Loucy (cell line): ENCODE measurements around the gene KCNS1.

Experiments used
- H2AFZ ChIP-seq: fragments of 200-600 bp; sonication (generic); 2 replicates; pipeline ENCODE4 v1.6.0; 2016; ENCODE audit warnings: antibody characterized with exemption, mild to moderate bottlenecking, low read length, moderate library complexity
- H3F3A ChIP-seq: fragments of 200-600 bp; 2 replicates; pipeline ENCODE4 v1.6.0; 2016; ENCODE audit warnings: antibody characterized with exemption, low read depth, mild to moderate bottlenecking
- H3K27me3 ChIP-seq: fragments of 200-600 bp; sonication (generic); 2 replicates; pipeline ENCODE4 v1.6.1; 2014; ENCODE audit warnings: low read length, mild to moderate bottlenecking; ENCODE audit not compliant: insufficient read depth, poor library complexity, severe bottlenecking
- H3K36me3 ChIP-seq: fragments of 200-600 bp; sonication (generic); 2 replicates; pipeline ENCODE4 v1.6.1; 2016; ENCODE audit warnings: low read length; ENCODE audit not compliant: insufficient read depth
- H3K4me1 ChIP-seq: fragments of 200-600 bp; sonication (generic); 2 replicates; pipeline ENCODE4 v1.5.1; 2014; ENCODE audit warnings: low read length, mild to moderate bottlenecking; ENCODE audit not compliant: insufficient read depth, poor library complexity, severe bottlenecking
- H3K4me2 ChIP-seq: fragments of 200-600 bp; sonication (generic); 2 replicates; pipeline ENCODE4 v1.6.0; 2014; ENCODE audit warnings: antibody characterized with exemption, low read length, low read depth, mild to moderate bottlenecking; ENCODE audit not compliant: poor library complexity, severe bottlenecking
- H3K4me3 ChIP-seq: fragments of 200-600 bp; sonication (generic); 2 replicates; pipeline ENCODE4 v1.5.1; 2014; ENCODE audit warnings: low read length, mild to moderate bottlenecking, mixed read lengths; ENCODE audit not compliant: poor library complexity, severe bottlenecking
- H3K79me2 ChIP-seq: fragments of 200-600 bp; sonication (generic); 2 replicates; pipeline ENCODE4 v1.6.1; 2014; ENCODE audit warnings: low read length; ENCODE audit not compliant: insufficient read depth
- H3K9ac ChIP-seq: fragments of 200-600 bp; sonication (generic); 2 replicates; pipeline ENCODE4 v1.6.0; 2014; ENCODE audit warnings: mild to moderate bottlenecking, low read depth, low read length, moderate library complexity; ENCODE audit not compliant: poor library complexity, severe bottlenecking
- H3K9me2 ChIP-seq: fragments of 200-600 bp; sonication (generic); replicated peaks from 2 replicates; pipeline ENCODE4 v1.6.1; 2016; ENCODE audit warnings: low read depth, low read length, mixed read lengths
- H3K9me3 ChIP-seq: fragments of 200-600 bp; sonication (generic); 2 replicates; pipeline ENCODE4 v1.6.1; 2014; ENCODE audit warnings: mild to moderate bottlenecking, antibody characterized with exemption, low read length, low read depth; ENCODE audit not compliant: insufficient read depth
- H4K20me1 ChIP-seq: fragments of 200-600 bp; sonication (generic); 2 replicates; pipeline ENCODE4 v1.6.0; 2014; ENCODE audit warnings: antibody characterized with exemption, low read length, mild to moderate bottlenecking; ENCODE audit not compliant: insufficient read depth, poor library complexity, severe bottlenecking
- EZH2phosphoT487 ChIP-seq: fragments of 200-600 bp; IDR thresholded peaks from 2 replicates; pipeline ENCODE4 v1.6.1; 2018; ENCODE audit warnings: antibody characterized with exemption, mild to moderate bottlenecking, moderate library complexity, borderline replicate concordance
- TF ChIP-seq, protein P1 (sequence below): fragments of 200-600 bp; sonication (generic); conservative IDR thresholded peaks from 2 replicates; pipeline ENCODE4 v1.5.1; 2014; ENCODE audit warnings: mild to moderate bottlenecking, antibody characterized with exemption, low read length

Gene KCNS1

GRCh38 chr20:45092898-45093297 is 8.0 kb downstream of the KCNS1 start:
- H3K79me2 ChIP-seq: no peaks in the 10 kb centered on the region
- H2AFZ ChIP-seq: no peak overlapping the region
- no peaks in the 10 kb centered on the region for H3K27me3 ChIP-seq
- H3K9me2 ChIP-seq: no peaks in the 10 kb centered on the region
- TF ChIP-seq, protein P1, sequence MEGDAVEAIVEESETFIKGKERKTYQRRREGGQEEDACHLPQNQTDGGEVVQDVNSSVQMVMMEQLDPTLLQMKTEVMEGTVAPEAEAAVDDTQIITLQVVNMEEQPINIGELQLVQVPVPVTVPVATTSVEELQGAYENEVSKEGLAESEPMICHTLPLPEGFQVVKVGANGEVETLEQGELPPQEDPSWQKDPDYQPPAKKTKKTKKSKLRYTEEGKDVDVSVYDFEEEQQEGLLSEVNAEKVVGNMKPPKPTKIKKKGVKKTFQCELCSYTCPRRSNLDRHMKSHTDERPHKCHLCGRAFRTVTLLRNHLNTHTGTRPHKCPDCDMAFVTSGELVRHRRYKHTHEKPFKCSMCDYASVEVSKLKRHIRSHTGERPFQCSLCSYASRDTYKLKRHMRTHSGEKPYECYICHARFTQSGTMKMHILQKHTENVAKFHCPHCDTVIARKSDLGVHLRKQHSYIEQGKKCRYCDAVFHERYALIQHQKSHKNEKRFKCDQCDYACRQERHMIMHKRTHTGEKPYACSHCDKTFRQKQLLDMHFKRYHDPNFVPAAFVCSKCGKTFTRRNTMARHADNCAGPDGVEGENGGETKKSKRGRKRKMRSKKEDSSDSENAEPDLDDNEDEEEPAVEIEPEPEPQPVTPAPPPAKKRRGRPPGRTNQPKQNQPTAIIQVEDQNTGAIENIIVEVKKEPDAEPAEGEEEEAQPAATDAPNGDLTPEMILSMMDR: no peak
- no peak for TF ChIP-seq EZH2phosphoT487
- no peaks in the 10 kb centered on the region for H3F3A ChIP-seq
- H3K4me1 ChIP-seq: peaks cover 16% of the 10 kb centered on the region
- no peak overlapping the region for H3K9ac ChIP-seq
- no peaks in the 10 kb centered on the region for H4K20me1 ChIP-seq
- no peaks in the 10 kb centered on the region for H3K36me3 ChIP-seq
- no peak overlapping the region for H3K4me3 ChIP-seq
- no peak overlapping the region for H3K4me2 ChIP-seq
- no peaks in the 10 kb centered on the region for H3K9me3 ChIP-seq

DNA sequence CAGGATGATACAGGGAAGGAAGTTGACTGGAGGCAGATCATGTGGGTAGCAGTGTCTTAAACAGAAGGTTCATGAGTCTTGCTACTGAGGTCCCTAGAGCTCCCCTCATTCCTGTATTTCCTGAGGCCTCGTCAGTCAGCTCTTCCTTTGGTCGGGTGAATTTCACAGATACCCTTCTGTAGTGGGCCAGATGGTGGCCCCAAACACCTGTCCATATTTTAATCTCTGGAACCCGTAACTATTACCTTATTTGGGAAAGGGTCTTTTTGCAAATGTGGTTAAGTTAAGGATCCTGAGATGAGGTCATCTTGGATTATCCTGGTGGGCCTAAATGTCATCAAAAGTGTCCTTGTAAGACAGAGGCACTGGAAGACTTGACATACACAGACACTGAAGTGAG is 9.6 kb downstream of the KCNS1 start:
- no peaks in the 10 kb centered on the region for H4K20me1 ChIP-seq
- H3K79me2 ChIP-seq: no peaks in the 10 kb centered on the region
- H3K27me3 ChIP-seq: no peaks in the 10 kb centered on the region
- no peak overlapping the region for H3K4me3 ChIP-seq
- H3K9ac ChIP-seq: no peak overlapping the region
- H3K9me3 ChIP-seq: no peaks in the 10 kb centered on the region
- H3K36me3 ChIP-seq: no peaks in the 10 kb centered on the region
- H3K4me1 ChIP-seq: peaks cover 25% of the 10 kb centered on the region
- no peak overlapping the region for H2AFZ ChIP-seq
- no peak for TF ChIP-seq EZH2phosphoT487
- TF ChIP-seq, protein P1: no peak
- no peak overlapping the region for H3K4me2 ChIP-seq
- no peaks in the 10 kb centered on the region for H3F3A ChIP-seq
- no peaks in the 10 kb centered on the region for H3K9me2 ChIP-seq

GRCh38 chr20:45090481-45090880 is 10.4 kb downstream of the KCNS1 start:
- Histone ChIP-seq H3K27me3 (no peaks in the 10 kb centered on the region), H3K9me3 (no peaks in the 10 kb centered on the region), H3F3A (no peaks in the 10 kb centered on the region), H3K36me3 (no peaks in the 10 kb centered on the region), H3K4me2 (no peak overlapping the region), H3K4me3 (no peak overlapping the region), H3K4me1 (peaks cover 29% of the 10 kb centered on the region), H3K9me2 (no peaks in the 10 kb centered on the region), H4K20me1 (no peaks in the 10 kb centered on the region), H3K79me2 (no peaks in the 10 kb centered on the region), H2AFZ (no peak overlapping the region), H3K9ac (no peak overlapping the region)
- no peak for TF ChIP-seq EZH2phosphoT487
- TF ChIP-seq, protein P1: no peak
